H9 (cell line): Measurements from ENCODE around the gene ERC1. TPM values are rescaled to one million over a fixed set of nuclear protein-coding genes. Genes with fewer than 3 reads are reported as not detected.

Source experiments
- DNase-seq: peaks from one replicate; pipeline ENCODE4 v3.0.0-alpha.2; 2017
- H2AFZ ChIP-seq: one replicate; pipeline ENCODE4 v1.6.1; 2013; ENCODE audit warnings: mild to moderate bottlenecking, low read length, control low read depth, moderate library complexity
- H2AK5ac ChIP-seq: 2 replicates; pipeline ENCODE4 v1.6.1; 2013; ENCODE audit warnings: low read length, control low read depth, mixed read lengths; ENCODE audit not compliant: insufficient read length
- H2BK120ac ChIP-seq: one replicate; pipeline ENCODE4 v1.6.1; 2013; ENCODE audit warnings: low read depth, mild to moderate bottlenecking, low read length, control low read depth, inconsistent platforms; ENCODE audit not compliant: poor library complexity, severe bottlenecking
- H2BK12ac ChIP-seq: 2 replicates; pipeline ENCODE4 v1.6.1; 2013; ENCODE audit warnings: low read length, control low read depth, mixed read lengths, low read depth; ENCODE audit not compliant: insufficient read length
- H2BK15ac ChIP-seq: 2 replicates; pipeline ENCODE4 v1.6.1; 2013; ENCODE audit warnings: low read depth, low read length, control low read depth
- H2BK20ac ChIP-seq: one replicate; pipeline ENCODE4 v1.6.1; 2013; ENCODE audit warnings: low read depth, mild to moderate bottlenecking, low read length, control low read depth, inconsistent platforms; ENCODE audit not compliant: poor library complexity, severe bottlenecking
- H2BK5ac ChIP-seq: 2 replicates; pipeline ENCODE4 v1.6.1; 2013; ENCODE audit warnings: low read length, control low read depth, mixed read lengths; ENCODE audit not compliant: insufficient read length
- H3K14ac ChIP-seq: 2 replicates; pipeline ENCODE4 v1.6.1; 2013; ENCODE audit warnings: low read length, control low read depth; ENCODE audit not compliant: insufficient read depth
- H3K18ac ChIP-seq: 2 replicates; pipeline ENCODE4 v1.6.1; 2013; ENCODE audit warnings: low read depth, mild to moderate bottlenecking, mixed read lengths, low read length, control low read depth; ENCODE audit not compliant: insufficient read length
- H3K23ac ChIP-seq: 2 replicates; pipeline ENCODE4 v1.6.1; 2013; ENCODE audit warnings: low read length, control low read depth, mixed read lengths, low read depth; ENCODE audit not compliant: insufficient read length
- H3K23me2 ChIP-seq: 2 replicates; pipeline ENCODE4 v1.6.1; 2013; ENCODE audit warnings: low read depth, mild to moderate bottlenecking, mixed read lengths, low read length, control low read depth; ENCODE audit not compliant: insufficient read length, poor library complexity, severe bottlenecking
- H3K27ac ChIP-seq: 2 replicates; pipeline ENCODE4 v1.5.1; 2013; ENCODE audit warnings: low read length, control low read depth, mixed read lengths, low read depth; ENCODE audit not compliant: insufficient read length
- H3K27me3 ChIP-seq: 2 replicates; pipeline ENCODE4 v1.6.1; 2013; ENCODE audit warnings: low read length, control low read depth, inconsistent platforms; ENCODE audit not compliant: insufficient read depth
- H3K4ac ChIP-seq: 2 replicates; pipeline ENCODE4 v1.6.1; 2013; ENCODE audit warnings: low read depth, mild to moderate bottlenecking, control low read depth, inconsistent platforms, low read length, moderate library complexity
- H3K4me1 ChIP-seq: 2 replicates; pipeline ENCODE4 v1.6.1; 2013; ENCODE audit warnings: low read length, control low read depth, inconsistent platforms; ENCODE audit not compliant: insufficient read depth
- H3K4me2 ChIP-seq: 2 replicates; pipeline ENCODE4 v1.6.1; 2013; ENCODE audit warnings: low read length, control low read depth, mixed read lengths; ENCODE audit not compliant: insufficient read length, insufficient read depth
- H3K56ac ChIP-seq: 2 replicates; pipeline ENCODE4 v1.6.1; 2013; ENCODE audit warnings: low read depth, mild to moderate bottlenecking, mixed read lengths, low read length, control low read depth; ENCODE audit not compliant: insufficient read length
- H3K79me1 ChIP-seq: 2 replicates; pipeline ENCODE4 v1.6.1; 2013; ENCODE audit warnings: low read depth, mild to moderate bottlenecking, moderate library complexity, low read length, control low read depth, inconsistent platforms; ENCODE audit not compliant: insufficient read depth, poor library complexity, severe bottlenecking
- H3K79me2 ChIP-seq: 2 replicates; pipeline ENCODE4 v1.6.1; 2013; ENCODE audit warnings: low read length, control low read depth, inconsistent platforms; ENCODE audit not compliant: insufficient read depth
- H3K9ac ChIP-seq: 2 replicates; pipeline ENCODE4 v1.6.1; 2013; ENCODE audit warnings: low read length, control low read depth, mixed read lengths; ENCODE audit not compliant: insufficient read length; ENCODE audit errors: extremely low read depth
- H3K9me3 ChIP-seq: one replicate; pipeline ENCODE4 v1.6.1; 2013; ENCODE audit warnings: low read depth, low read length, inconsistent platforms; ENCODE audit not compliant: control insufficient read depth
- H3T11ph ChIP-seq: one replicate; pipeline ENCODE4 v1.6.1; 2013; ENCODE audit warnings: mild to moderate bottlenecking, low read length, control low read depth, inconsistent platforms
- H4K20me1 ChIP-seq: one replicate; pipeline ENCODE4 v1.6.1; 2013; ENCODE audit not compliant: control insufficient read depth, insufficient read length, insufficient read depth
- H4K5ac ChIP-seq: 2 replicates; pipeline ENCODE4 v1.6.1; 2013; ENCODE audit warnings: low read depth, mild to moderate bottlenecking, mixed read lengths, low read length, control low read depth; ENCODE audit not compliant: insufficient read length
- H4K8ac ChIP-seq: replicated peaks from 2 replicates; pipeline ENCODE4 v1.6.1; 2013; ENCODE audit warnings: low read length, control low read depth, mixed read lengths, low read depth; ENCODE audit not compliant: insufficient read length
- H4K91ac ChIP-seq: 2 replicates; pipeline ENCODE4 v1.6.1; 2013; ENCODE audit warnings: low read depth, mild to moderate bottlenecking, moderate library complexity, mixed read lengths, low read length, control low read depth; ENCODE audit not compliant: insufficient read length
- H3K27ac Mint-ChIP-seq, 3 experiments: 2 replicates in 2 of 3; 3 replicates in 1 of 3; pipeline ENCODE4 v1.8.0; 2020 to 2021; ENCODE audit warnings: mixed read lengths in 3 of 3, mild to moderate bottlenecking in 1 of 3, moderate library complexity in 1 of 3
- H3K27me3 Mint-ChIP-seq: 2 replicates; pipeline ENCODE4 v1.8.0; 2021; ENCODE audit warnings: low read depth, mild to moderate bottlenecking, moderate library complexity, mixed read lengths
- H3K36me3 Mint-ChIP-seq, 3 experiments: 2 replicates in 2 of 3; 3 replicates in 1 of 3; pipeline ENCODE4 v1.8.0; 2020 to 2021; ENCODE audit warnings: low read depth in 3 of 3, mixed read lengths in 3 of 3; ENCODE audit not compliant: insufficient read depth in 1 of 3
- H3K4me1 Mint-ChIP-seq, 2 experiments: 2 replicates each; pipeline ENCODE4 v1.8.0; 2020; ENCODE audit warnings: mixed read lengths in 2 of 2
- H3K4me3 Mint-ChIP-seq, 2 experiments: 2 replicates in 1 of 2; 3 replicates in 1 of 2; pipeline ENCODE4 v1.8.0; 2020 to 2021; ENCODE audit warnings: mild to moderate bottlenecking in 2 of 2, mixed read lengths in 2 of 2, moderate library complexity in 1 of 2
- H3K9me3 Mint-ChIP-seq, 2 experiments: 2 replicates in 1 of 2; 3 replicates in 1 of 2; pipeline ENCODE4 v1.8.0; 2020; ENCODE audit warnings: mild to moderate bottlenecking in 2 of 2, mixed read lengths in 2 of 2, moderate library complexity in 1 of 2
- CTCF ChIP-seq: fragments of 200-600 bp; sonication (generic); conservative IDR thresholded peaks from 3 replicates; pipeline ENCODE4 v1.8.0; 2021; ENCODE audit warnings: antibody characterized with exemption, mild to moderate bottlenecking
- WGBS: extraction: QIAGEN DNeasy Blood & Tissue Kit; methylation state at CpG from one replicate; pipeline ENCODE4 v1.1.7; 2013; ENCODE audit warnings: missing lambda C conversion rate, low lambda C conversion rate, mixed read lengths; ENCODE audit not compliant: insufficient read length; ENCODE audit errors: extremely low coverage; 5-methylcytosine and 5-hydroxymethylcytosine counted together
- total RNA-seq: library from RNA; stranded (reverse); gene quantifications from 2 replicates; pipeline ENCODE4 v1.2.1, GENCODE V29; 2021

The ERC1 gene
- total RNA-seq, 1 experiment from 2014 or later: 51.2 TPM

GRCh38 chr12:1384910-1385309, 393.9 kb downstream of the ERC1 start:
- Histone ChIP-seq H2AK5ac (no peak overlapping the region), H4K20me1 (no peaks in the 10 kb centered on the region), H2BK12ac (no peak overlapping the region), H3K79me2 (no peaks in the 10 kb centered on the region), H2AFZ (no peak overlapping the region), H3T11ph (no peak overlapping the region), H4K8ac (no peak overlapping the region), H3K23ac (no peak overlapping the region), H4K91ac (no peak overlapping the region), H2BK15ac (no peak overlapping the region), H3K9me3 (peaks cover 4% of the 10 kb centered on the region), H3K79me1 (no peaks in the 10 kb centered on the region), H2BK5ac (no peak overlapping the region), H2BK20ac (no peak overlapping the region), H3K27me3 (no peaks in the 10 kb centered on the region), H3K4ac (no peak overlapping the region), H3K9ac (no peak overlapping the region), H3K4me1 (no peaks in the 10 kb centered on the region), H3K56ac (no peak overlapping the region), H3K14ac (no peak overlapping the region), H2BK120ac (no peak overlapping the region), H3K18ac (no peak overlapping the region), H3K23me2 (no peaks in the 10 kb centered on the region), H3K27ac (no peak overlapping the region), H4K5ac (no peak overlapping the region), H3K4me2 (no peak overlapping the region)
- Mint-ChIP-seq H3K27me3 (no peaks in the 10 kb centered on the region), H3K9me3 (peaks cover 23 to 33% of the 10 kb centered on the region in 2 experiments), H3K4me1 (peaks cover 11 to 13% of the 10 kb centered on the region in 2 experiments), H3K27ac (no peak overlapping the region), H3K4me3 (no peak overlapping the region), H3K36me3 (peaks cover 22 to 32% (median 28%) of the 10 kb centered on the region in 3 experiments)
- no peak for TF ChIP-seq CTCF
- no peak for DNase-seq
- WGBS: no CpG with 5 or more reads among the region's 4 CpGs
